Measurements from ENCODE around the gene MRPL45.

Gene MRPL45

DNA sequence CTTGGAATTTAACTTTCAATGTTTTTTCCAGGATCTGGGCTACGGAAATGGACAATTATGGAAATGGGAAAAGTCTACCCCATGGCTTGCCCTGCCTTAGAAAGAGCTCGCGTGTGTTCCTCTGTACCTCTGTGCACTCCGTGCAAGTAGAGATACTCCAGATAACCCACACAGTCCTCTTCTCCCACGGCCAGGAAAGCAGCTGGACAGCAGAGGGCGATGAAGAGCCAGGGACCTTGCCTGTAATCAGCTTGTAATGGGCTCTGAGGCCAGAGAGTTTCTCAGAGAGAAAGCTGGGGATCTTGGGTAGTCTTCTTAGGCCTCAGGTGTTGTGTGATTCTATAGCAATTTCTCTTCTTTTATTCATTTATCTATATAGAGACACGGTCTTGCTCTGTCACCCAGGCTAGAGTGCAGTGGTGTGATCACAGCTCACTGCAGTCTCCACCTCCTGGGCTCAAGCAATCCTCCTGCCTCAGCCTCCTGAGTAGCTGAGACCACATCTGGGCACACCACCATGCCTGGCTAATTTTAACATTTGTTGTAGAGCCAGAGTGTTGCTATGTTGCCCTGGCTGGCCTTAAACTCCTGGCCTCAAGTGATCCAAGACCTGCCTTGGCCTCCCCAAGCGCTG is 52.2 kb downstream of the MRPL45 start:
- peak; percentile 85 for DNase-seq

DNA sequence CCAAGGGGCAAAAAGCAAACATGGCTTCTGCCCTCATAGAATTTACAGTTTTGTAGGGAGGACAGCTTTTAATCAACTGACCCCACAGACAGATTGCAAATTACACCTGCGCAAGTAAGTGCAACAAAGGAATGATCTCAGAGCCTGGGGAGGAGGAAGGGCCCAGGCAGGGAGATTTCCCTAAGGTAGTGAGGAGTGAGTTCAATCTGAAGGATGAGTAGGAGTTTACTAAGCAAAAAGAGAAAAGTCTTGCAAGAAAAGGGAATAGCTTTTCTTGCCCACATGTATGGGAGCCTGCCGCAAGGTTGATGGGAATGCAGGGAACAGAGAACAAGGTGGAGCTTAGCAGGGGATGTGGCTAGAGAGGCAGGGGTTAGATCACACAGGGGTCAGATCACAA is 53.1 kb downstream of the MRPL45 start:
- DNase-seq: no peak

DNA sequence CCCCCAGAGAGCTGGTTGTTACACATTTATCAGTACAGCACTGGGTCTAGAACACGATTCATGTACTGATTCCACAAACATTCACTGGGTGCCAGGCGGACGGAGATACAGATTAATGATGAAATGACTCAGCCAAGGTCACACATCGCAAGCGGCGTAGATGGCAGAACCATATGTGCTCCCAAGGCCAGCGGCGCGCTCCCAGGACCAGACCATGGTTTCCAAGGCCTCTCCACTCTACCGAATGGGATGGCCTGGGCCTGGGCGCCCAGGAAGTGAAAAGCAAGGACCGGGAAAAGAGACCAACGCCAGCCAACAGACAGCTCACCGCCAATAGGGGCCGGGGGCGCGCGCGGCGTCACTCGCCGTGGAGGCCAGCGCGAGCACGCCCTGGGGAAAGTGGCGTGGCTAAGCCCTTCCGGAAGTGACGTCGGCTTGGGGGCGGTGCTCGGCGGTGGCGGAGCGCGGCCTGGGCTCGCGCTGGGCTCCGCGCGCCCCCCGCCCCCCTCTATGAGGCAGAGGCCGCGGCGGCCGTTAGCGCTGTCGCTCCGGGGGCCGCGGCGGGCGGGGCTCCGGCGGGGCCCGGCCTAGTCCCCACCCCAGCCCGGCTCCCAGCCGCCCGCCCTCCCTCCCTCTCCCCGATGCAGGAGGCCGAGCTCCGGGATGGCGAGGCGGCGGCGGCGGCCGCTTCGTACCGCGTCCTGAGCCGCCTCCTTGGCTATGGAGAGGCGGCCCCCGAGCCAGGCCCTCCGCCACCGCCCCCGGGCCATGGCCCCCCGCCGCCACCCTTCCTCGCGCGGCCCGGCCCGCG is 54.6 kb downstream of the MRPL45 start, which contains the start of gene SOCS7:
Gene SOCS7 (plus strand): TSS at position 433 of the 811 bp plus-strand sequence. CDS start 209 bp downstream, at position 642.
- peak; percentile 97 for DNase-seq

DNA sequence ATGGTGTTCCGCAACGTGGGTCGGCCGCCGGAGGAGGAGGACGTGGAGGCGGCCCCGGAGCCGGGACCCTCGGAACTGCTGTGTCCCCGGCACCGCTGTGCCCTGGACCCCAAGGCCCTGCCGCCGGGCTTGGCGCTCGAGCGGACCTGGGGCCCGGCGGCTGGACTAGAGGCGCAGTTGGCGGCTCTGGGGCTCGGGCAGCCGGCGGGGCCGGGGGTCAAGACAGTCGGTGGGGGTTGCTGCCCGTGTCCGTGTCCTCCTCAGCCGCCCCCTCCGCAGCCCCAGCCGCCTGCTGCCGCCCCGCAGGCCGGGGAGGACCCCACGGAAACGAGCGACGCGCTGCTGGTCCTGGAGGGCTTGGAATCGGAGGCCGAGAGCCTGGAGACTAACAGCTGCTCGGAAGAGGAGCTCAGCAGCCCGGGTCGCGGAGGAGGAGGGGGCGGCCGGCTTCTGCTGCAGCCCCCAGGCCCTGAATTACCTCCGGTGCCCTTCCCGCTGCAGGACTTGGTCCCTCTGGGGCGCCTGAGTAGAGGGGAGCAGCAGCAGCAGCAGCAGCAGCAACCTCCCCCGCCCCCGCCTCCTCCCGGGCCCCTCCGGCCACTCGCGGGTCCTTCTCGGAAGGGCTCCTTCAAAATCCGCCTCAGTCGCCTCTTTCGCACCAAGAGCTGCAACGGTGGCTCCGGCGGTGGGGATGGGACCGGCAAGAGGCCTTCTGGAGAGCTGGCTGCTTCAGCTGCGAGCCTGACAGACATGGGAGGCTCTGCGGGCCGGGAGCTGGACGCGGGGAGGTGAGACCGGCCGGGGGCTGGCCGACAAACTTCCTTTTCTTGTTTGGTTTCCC is 55.5 kb downstream of the MRPL45 start:
- peak; percentile 19 for DNase-seq

DNA sequence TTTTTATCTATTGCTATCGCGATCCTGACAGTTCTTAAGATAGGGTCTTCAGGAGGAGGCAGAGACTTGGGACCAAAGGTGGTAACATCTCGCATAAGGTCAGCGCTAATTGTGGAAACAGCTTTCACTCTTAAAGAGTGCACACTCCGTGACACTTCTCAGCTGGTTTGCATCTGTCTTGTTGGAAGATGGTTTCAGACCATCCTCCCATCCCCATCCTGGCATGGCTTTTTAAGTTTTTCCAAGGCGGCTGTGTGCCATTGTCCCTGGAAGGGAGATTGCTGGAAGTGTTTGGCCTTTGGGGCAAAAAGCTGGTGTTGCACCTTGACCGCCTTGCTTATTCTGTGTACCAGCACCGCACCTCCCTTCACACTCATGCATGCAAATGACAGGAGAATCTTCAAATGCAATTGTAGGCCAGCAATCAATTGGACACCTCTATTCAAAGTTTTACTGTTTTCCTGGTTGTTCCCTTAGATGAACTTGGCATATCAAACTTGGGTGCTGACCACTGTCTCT is 56.2 kb downstream of the MRPL45 start:
- no peak for DNase-seq

DNA sequence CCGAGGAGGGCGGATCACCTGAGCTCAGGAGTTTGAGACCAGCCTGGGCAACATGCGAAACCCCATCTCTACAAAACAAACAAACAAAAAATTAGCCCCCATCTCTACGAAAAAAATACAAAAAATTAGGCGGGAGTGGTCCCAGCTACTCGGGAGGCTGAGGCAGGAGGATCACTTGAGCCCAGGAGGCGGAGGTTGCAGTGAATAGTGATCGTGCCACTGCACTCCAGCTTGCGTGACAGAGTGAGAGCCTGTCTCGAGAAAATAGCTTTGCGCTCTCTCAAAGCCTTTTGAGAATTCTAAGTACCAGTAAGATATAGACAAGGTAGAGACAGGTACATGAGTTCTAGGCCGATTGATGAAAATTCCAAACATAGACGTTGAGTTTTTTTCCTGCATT is 56.7 kb downstream of the MRPL45 start:
- no peak for DNase-seq

DNA sequence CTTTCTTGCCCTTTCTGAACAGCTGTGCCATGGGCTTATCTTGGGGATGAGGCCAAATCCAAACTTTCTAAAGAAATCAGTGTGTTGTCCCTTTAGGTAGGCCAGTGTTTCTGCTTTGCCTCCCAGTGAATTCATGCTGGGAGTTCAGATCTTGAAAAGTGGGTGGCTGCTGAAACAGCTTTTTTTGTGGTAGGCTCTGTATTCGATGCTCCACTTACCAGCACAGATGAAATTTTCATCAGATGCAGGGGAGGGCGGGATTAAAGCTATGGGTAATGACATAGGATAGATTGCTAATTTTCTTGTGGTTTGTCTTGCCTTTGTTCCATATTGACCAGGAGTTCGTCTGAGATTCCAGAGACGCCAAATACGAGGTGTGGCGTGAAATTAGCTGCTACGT is 57.5 kb downstream of the MRPL45 start:
- DNase-seq: no peak

DNA sequence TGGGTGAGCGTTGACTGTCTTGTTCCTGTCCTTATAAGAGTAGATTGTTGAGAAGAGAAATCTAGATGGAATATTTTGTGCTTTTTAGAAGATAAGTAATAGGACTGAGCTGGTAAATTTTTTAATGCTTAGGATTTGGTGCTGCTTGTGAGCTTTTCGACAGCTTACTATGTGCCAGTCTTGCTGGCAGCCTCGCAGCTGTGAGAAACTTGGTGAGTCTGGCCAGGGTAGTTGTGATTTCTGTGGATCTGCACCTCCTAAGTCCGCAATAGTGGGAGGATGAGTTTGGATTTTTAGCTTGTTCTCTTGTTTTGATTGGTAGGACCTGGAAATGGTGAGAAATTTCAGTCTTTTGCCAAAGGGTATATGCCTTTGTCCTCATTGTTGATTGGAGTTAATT is 58.3 kb downstream of the MRPL45 start:
- DNase-seq: no peak

DNA sequence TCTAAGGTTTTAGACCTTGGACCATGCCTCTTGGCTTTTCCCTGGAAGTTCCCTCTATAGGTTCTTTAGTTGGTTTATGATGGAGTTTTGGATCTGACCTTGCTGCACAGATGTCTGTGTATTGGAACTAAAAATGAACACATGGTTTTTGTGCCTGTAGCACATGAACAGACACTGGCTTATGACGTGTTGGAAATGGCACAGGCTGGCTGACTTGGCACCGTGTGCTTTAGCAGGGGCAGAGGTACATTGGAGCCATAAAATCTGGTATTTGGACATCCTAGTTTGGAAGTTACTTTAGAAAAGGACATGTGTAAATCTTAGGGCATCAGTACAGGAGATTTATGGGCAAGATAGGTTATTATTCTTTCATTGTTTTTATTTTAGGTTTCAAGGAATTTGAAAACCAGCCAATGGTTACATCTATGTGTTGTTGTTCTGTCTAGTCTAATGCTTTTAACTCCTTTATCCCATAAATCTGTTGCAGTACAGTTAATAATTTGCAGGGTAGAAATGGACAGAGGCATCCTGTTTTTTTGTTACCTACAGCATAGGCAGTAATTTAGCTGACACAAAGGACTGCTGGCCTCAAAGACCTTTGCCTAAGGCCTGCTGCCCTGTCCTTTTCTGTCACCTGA is 60.6 kb downstream of the MRPL45 start:
- DNase-seq: no peak

DNA sequence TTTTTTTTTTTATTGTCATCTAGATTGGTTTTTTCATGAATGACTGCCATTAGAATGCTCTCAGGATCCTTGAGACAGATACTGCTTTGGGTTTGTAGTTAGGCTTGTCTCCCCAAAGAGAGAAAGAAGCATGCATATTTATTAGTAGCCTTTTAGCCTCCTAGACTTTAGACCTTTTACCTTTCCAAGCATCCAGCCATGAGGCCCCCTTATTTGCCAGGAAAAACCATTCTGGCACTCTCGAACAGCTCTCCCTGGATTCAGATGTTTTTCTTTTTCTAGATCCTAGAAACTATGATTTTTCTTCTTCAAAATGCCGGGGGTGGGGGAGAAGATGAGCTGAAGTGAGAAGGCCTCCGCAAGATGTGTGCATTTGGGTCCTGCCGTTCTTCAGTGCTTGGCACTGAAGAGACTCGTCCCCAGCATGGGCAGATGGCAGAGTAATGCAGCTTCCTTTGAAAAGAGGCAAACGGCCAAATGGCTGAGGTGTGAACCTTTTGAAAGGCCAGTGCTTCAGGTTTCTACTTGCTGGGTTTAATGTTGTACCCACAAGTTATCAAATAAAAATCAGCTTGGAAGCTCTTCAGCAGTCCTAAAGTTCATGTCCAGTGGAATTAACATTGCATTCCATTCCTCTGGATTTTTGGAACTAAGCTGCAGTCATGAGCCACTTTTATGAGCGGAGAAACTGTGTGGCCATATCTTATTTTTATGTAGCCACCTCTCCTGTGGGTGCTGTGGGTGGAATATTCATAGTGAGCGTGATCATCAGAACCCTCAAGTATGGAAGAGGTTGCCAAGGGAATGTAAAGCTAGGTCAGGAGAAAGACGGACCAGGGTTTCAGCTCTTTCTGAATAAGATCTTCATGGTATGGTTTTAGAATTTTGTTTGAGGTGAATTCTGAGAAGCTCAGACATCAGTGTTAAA is 61.9 kb downstream of the MRPL45 start:
- DNase-seq: no peak

DNA sequence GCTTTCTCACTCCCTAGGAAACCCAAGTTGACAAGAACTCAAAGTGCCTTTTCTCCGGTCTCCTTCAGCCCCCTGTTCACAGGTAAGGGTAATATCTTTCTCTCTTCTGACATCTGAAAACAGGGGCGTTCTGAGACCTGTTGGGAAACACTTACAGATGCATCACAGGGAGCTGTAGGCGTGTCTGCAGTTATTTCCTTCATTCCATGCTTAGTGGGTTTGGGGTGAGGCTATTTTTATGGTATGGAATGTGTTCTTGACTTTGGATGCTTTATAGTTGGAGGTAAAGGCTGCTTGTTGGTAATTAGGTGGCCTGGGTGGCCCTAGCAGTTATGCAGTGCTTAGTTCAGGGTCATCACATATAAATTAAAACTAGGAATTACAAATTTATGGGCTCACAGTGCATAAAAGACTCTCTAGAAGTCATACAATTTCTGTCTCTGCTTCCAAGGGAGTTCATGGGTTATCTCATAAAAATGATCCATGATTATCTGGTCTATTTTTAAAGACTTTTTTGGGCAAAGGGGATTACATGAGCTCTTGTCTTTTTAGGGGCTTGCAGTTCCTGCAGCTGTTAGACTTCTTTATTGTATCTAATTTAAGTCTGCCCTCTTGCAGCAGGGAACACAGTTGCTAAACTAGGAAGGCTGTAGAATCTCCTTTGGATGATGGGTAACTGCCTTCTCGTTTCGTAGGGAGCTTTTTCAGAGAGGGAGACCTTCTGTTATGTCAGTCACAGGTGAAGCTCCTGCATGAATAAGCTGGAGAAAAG is 64.9 kb downstream of the MRPL45 start:
- DNase-seq: no peak

DNA sequence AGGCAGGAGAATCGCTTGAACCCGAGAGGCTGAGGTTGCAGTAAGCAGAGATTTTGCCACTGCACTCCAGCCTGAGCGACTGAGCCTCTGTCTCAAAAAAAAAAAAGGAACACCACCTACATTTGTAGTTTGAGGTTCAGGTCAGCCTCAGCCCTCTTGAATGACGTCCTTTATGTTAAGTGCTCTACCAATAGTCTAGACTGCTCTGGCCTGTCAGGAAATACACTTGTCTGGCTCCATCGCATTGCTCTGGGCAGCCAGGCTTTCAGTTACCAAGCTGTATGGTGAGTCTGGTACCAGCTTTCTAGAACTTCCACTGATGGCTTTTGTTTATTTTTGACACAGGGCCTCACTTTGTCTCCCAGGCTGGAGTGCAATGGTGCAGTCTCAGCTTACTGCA is 66.0 kb downstream of the MRPL45 start:
- DNase-seq: no peak

DNA sequence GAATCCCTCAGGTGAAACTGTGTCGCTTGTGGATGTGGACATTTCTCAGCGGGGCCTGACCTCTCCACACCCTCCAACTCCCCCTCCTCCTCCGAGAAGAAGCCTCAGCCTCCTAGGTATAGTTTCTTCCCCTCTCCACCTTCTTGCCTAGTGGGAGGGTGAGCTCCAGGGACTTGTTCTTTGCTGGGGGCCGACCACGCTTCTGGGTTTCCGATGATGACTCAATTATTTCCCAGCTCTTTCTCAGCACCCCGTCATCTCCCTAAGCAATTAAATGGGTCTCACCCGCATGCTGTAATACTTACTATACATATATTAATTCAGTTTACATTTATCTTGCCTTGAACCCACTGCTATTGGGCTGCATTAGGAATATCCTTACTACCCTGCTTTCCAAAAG is 67.8 kb downstream of the MRPL45 start:
- DNase-seq: no peak

DNA sequence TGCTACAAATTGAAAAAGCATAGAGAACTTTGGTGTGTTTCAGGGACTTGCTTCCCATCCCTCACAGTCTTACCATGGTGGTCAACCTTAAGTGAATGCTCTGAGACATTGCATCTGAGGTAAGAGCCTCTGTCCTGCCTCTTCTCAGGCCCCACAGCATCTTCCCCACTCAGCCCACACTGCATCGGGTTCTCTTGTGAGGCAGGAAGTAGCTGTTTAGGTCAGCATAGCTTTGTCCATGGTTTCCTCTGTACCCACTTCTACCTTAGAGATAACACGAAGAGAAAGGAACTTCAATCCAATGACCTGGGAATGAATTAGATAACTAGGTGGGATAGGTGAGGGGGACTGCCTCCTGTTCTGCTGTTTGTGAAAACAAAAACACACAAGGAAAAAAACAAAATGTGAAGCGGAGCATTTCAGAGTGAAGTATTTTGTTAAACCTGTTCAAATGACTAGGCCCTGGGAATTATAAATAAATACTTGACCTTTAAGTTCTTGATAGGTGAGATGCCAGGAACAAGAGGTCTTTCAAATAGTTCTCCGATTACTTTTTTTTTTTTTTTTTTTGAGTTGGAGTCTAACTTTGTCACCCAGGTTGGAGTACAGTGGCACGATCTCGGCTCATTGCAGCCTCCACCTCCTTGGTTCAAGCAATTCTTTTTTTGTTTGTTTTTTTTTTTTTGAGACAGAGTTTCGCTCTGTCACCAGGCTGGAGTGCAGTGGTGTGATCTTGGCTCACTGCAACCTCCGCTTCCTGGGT is 72.3 kb downstream of the MRPL45 start:
- no peak for DNase-seq

All from activated CD8-positive, alpha-beta memory T cell treated with anti-CD3 and anti-CD28 coated beads, Interleukin-2, amount 50 U/mL, for 4 hours (primary cell).